Cerebellar cortex (tissue), 1 donor: Measurements from ENCODE around the gene GREM1.

Experiments used
- DNase-seq: peaks from one replicate; pipeline ENCODE4 v3.0.0-alpha.2; 2015; ENCODE audit warnings: low spot score

The GREM1 gene

DNA sequence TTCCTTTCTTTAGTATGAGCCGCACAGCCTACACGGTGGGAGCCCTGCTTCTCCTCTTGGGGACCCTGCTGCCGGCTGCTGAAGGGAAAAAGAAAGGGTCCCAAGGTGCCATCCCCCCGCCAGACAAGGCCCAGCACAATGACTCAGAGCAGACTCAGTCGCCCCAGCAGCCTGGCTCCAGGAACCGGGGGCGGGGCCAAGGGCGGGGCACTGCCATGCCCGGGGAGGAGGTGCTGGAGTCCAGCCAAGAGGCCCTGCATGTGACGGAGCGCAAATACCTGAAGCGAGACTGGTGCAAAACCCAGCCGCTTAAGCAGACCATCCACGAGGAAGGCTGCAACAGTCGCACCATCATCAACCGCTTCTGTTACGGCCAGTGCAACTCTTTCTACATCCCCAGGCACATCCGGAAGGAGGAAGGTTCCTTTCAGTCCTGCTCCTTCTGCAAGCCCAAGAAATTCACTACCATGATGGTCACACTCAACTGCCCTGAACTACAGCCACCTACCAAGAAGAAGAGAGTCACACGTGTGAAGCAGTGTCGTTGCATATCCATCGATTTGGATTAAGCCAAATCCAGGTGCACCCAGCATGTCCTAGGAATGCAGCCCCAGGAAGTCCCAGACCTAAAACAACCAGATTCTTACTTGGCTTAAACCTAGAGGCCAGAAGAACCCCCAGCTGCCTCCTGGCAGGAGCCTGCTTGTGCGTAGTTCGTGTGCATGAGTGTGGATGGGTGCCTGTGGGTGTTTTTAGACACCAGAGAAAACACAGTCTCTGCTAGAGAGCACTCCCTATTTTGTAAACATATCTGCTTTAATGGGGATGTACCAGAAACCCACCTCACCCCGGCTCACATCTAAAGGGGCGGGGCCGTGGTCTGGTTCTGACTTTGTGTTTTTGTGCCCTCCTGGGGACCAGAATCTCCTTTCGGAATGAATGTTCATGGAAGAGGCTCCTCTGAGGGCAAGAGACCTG, 13.2 kb downstream of the GREM1 start:
- DNase-seq, result no peak

DNA sequence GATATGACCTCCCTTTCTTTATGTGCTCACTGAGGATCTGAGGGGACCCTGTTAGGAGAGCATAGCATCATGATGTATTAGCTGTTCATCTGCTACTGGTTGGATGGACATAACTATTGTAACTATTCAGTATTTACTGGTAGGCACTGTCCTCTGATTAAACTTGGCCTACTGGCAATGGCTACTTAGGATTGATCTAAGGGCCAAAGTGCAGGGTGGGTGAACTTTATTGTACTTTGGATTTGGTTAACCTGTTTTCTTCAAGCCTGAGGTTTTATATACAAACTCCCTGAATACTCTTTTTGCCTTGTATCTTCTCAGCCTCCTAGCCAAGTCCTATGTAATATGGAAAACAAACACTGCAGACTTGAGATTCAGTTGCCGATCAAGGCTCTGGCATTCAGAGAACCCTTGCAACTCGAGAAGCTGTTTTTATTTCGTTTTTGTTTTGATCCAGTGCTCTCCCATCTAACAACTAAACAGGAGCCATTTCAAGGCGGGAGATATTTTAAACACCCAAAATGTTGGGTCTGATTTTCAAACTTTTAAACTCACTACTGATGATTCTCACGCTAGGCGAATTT, 14.9 kb downstream of the GREM1 start:
- DNase-seq, result no peak

DNA sequence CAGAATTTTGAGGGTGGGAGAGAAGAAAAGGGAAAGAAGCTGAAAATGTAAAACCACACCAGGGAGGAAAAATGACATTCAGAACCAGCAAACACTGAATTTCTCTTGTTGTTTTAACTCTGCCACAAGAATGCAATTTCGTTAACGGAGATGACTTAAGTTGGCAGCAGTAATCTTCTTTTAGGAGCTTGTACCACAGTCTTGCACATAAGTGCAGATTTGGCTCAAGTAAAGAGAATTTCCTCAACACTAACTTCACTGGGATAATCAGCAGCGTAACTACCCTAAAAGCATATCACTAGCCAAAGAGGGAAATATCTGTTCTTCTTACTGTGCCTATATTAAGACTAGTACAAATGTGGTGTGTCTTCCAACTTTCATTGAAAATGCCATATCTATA, 15.5 kb downstream of the GREM1 start:
- no peak for DNase-seq

DNA sequence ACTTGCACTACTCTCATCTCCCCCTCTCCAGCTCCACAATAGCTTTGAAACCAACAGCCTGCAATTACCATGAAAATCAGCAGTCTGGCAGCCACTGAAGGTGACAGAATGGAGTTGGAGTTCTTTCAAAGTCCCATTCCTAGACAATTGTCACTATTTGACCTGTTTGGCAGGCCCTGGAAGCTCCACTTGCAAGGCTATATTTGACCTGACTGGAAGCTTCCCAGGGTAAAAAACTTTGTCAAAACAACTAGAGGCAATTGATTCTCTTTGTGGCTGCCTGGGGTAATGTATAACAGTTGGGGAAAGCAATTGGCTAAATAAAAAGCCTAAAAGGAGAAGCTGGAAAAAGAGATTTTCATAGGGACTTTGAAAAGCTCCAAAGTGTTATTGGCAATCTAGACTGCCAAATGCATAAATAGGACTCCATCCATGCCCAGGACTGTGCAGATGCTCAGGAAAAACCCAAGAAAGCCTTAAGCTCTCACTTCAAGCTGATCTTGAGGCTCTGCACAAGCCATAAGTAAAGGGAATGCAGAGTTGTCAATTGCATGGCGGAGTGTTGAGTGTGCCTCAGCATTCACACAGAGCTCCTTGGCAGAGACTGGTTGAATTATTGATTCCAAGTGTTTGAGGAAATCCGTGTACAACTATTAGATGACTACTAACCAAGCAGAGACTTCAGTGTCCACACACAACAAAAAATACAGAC, 18.3 kb downstream of the GREM1 start:
- no peak for DNase-seq

- DNase-seq, result no peak
These were observed 18.9 kb downstream of the GREM1 start for GRCh38 chr15:32736701-32737061.

- no peak for DNase-seq
These were observed 19.5 kb downstream of the GREM1 start for GRCh38 chr15:32737304-32737703.

DNA sequence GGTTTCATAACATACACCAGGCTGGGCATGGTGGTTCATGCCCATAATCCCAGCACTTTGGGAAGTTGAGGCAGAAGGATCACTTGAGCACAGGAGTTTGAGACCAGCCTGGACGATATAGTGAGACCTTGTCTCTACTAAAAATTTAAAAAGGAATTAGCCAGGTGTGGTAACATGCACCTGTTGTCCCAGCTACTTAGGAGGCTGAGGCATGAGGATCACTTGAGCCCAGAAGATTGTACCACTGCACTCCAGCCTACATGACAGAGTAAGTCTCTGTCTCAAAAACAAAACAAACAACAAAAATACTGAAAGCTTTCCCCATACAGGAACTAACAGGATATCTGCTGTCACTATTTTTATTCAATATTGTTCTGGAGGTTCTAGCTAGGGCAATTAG, 20.9 kb downstream of the GREM1 start:
- DNase-seq, result no peak

DNA sequence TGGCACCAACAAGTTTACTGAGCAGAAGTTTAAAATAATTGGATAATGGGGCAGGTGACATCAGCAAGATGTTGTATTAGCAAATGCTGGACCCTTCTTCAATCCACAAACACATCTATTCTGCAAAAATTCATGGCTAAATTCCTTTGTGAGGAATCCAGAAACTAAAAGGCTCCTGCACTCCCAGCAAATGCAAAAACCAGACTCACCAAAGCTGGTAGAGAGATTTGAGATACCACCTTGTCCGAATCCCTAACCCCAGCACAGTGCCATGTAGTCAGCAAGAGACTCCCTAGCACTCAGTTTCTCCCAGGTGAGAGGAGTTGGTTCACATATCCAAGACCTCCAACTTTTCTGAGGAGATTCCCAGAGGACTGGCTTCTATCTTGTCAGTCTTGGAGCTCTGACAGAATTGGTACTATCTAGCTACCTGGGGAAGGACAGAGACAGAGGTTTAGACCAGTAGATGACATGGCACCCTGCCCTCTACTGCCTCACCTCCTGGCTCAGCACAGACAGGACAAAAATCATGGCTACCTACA, 21.8 kb downstream of the GREM1 start:
- DNase-seq, result no peak

- DNase-seq, result no peak
These were observed 25.8 kb downstream of the GREM1 start for GRCh38 chr15:32743411-32744140.

- no peak for DNase-seq
These were observed 28.5 kb downstream of the GREM1 start for GRCh38 chr15:32746116-32746857.

DNA sequence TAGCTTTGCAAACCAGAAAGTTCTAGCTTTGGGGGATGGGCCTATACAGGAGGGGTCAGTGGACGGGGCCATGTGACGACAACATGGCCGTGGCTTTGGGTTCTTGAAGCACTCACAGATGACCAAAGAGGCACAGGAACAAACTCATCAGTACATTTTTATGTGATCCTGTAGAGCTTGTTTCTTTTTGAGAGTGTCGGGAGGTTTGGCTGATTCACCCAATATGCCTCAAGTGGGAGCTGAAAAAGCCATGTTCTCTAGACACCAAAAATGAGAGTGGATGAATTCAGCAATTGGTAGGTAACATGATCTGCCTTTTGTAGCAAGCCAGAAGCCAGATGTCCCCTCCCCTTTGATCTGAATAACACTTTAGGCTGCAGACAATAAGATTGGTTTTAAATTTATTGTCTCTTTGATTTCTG, 30.1 kb downstream of the GREM1 start:
- no peak for DNase-seq

GRCh38 chr15:32750979-32751378, 33.2 kb downstream of the GREM1 start:
- no peak for DNase-seq

DNA sequence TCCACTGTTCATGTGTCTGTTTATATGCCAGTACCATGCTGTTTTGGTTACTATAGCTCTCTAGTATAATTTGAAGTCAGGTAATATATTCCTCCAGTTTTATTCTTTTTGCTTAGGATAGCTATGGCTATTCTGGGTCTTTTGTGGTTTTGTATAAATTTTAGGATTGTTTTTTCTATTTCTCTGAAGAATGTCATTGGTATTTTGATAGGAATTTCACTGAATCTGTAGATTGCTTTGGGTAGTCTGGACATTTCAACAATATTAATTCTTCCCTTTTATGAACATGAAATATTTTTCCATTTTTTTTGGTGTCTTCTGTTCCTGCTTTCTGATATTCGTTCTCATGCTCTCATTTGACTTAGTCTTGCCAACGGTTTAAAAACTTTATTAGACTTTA, 39.6 kb downstream of the GREM1 start:
- no peak for DNase-seq

DNA sequence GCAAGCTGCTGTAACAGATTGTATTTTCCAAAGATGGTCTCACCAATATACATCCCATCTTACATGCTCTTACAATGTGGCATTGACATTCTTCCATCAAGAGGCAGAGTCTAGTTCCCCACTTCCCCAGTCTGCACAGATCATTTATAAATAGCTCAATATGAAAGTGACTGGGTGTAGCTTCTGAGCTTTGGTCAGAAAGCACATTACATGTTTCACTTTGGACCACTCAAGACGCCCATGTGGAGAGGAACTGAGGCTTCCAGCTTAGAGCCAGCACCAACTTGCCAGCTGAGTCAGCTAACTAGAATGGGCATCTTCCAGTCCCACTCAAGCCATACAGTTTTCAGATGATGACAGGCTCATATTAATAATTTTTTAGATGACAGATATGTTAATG, 45.5 kb downstream of the GREM1 start:
- DNase-seq, result no peak

- no peak for DNase-seq
These were observed 47.4 kb downstream of the GREM1 start for GRCh38 chr15:32765236-32765635.

DNA sequence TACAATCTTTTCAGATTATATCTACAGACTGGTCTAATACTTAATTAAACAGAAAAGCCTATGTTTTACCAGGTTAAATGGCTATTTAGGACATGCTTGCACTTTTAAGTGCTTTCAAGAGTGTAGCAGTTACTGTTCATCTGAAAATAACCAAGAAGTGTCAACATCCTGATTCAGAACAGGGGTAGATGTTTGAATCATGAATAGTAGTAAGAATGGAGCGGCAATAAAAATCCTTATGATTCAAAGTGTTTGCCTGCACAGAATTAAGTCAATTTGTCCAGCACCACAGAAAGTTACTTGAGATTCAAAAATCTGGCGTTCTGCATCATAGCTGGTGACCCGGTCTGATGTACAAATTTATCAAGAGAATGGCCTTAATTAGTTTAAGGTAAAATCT, 48.3 kb downstream of the GREM1 start:
- DNase-seq, result no peak

DNA sequence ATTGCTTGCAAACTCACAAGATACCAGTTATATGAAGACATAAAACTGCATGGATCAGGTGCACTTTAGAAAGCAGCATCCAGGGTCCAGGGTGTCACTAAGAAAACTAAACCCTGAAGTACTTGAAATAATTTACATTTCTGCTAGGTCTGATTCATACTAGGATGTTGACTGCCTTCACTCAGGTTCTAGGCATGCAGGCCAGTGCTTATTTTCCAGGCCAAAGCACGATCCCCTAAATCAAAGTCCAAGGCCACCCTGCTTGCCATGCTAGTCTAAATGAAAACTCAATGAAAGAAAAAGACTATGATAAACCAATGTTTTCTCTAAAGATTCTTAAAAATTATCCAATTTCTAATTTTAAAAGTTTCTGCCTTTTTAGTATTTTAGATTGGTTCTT, 49.4 kb downstream of the GREM1 start:
- no peak for DNase-seq

DNA sequence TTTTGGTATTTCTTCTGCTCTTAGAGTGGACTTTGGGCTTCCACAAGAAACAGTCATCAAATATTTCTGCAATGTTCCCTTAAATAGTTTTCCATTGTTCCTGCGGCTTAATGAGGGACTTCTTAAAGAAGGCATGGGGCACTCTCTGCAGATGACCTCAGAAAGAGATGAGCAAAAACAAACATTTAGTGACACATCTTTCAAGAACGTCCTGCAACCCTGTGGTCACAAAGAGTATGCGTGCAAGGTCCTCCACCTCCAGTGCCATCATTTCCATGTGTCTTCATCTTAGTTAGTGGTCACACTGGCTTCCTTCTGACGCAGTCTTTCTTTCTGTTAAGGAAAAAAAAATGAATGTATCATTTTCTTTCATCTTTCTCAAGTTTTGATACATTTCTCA, 56.2 kb downstream of the GREM1 start:
- DNase-seq, result no peak

GRCh38 chr15:32775103-32775502, 57.3 kb downstream of the GREM1 start:
- DNase-seq, result no peak

GRCh38 chr15:32778391-32779176, 60.8 kb downstream of the GREM1 start:
- no peak for DNase-seq
